Measurements from ENCODE around the gene PANK3. TPM values are rescaled to one million over a fixed set of nuclear protein-coding genes. Genes with fewer than 3 reads are reported as not detected.

The PANK3 gene
- total and polyA plus RNA-seq, 9 of the 15 experiments (the other 6 are each of a cell fraction or from before 2014, with no cell fraction given) = 5.9 to 50.4 (median 29.7) TPM

- Histone ChIP-seq H3K36me3 (ENCODE audit: control insufficient read depth, insufficient read depth, low read length) (no peaks in the 10 kb centered on the region), H3K9ac (ENCODE audit: insufficient read depth in 1 of 2, low read depth in 2 of 2, low read length in 2 of 2) (no peak overlapping the region), H3K9me1 (ENCODE audit: control insufficient read depth, insufficient read depth, low read length) (no peaks in the 10 kb centered on the region), H4K20me1 (replicated peaks; ENCODE audit: control insufficient read depth, insufficient read depth, low read length) (no peaks in the 10 kb centered on the region), H3K27ac (ENCODE audit: extremely low read depth, low read depth, low read length) (no peak overlapping the region), H3K9me3 (replicated peaks; ENCODE audit: control insufficient read depth, insufficient read depth, low read depth, low read length) (no peaks in the 10 kb centered on the region), H3K4me2 (ENCODE audit: insufficient read depth, low read length) (no peak overlapping the region), H3K4me1 (replicated peaks in 1 of 2; ENCODE audit: control insufficient read depth in 2 of 2, insufficient read depth in 2 of 2, low read length in 2 of 2) (no peaks in the 10 kb centered on the region), H3K79me2 (ENCODE audit: control insufficient read depth, insufficient read depth, low read length) (no peaks in the 10 kb centered on the region), H2AFZ (ENCODE audit: low read depth, low read length) (no peak overlapping the region), H3K4me3 (no peak overlapping the region), H3K27me3 (ENCODE audit: control insufficient read depth in 2 of 2, insufficient read depth in 2 of 2, low read length in 2 of 2) (peaks cover 4 to 28% of the 10 kb centered on the region in 2 experiments; a peak in 4 of 5 replicates)
- FAIRE-seq (no peak), DNase-seq (ENCODE audit: extremely low read depth in 1 of 4, low spot score in 3 of 4) (no peak), ATAC-seq (no peak)
- WGBS (ENCODE audit: insufficient coverage, low coverage, missing lambda C conversion rate) = 70% methylated on average over 38 of the region's 125 CpGs
- in situ Hi-C loops (cut with MboI) = no loop called here
- ChIA-PET CTCF (ENCODE audit: low intra/inter-chr PET ratio) (no interaction called here), POLR2A (no interaction called here)
- BruUV-seq (replicated peaks) = no TSS peak
- intact Hi-C loops (cut with micrococcal nuclease) = no loop called here
- TF ChIP-seq MYBL2 (IDR thresholded peaks at IDR 0.05; ENCODE audit: low read depth) = no peak
- no peak for TF ChIP-seq MYBL2 (CRISPR knock-in tag; IDR thresholded peaks at IDR 0.05; ENCODE audit: borderline replicate concordance)
- TF ChIP-seq BCLAF1 (IDR thresholded peaks at IDR 0.05; ENCODE audit: borderline replicate concordance in 1 of 2, control insufficient read depth in 1 of 2, low read depth in 2 of 2, low read length in 1 of 2) = no peak
- TF ChIP-seq POLR2H (tag; IDR thresholded peaks at IDR 0.05; ENCODE audit: low read depth) = no peak
- no peak for TF ChIP-seq RERE (CRISPR knock-in tag; IDR thresholded peaks at IDR 0.05; ENCODE audit: borderline replicate concordance)
- no peak for TF ChIP-seq ZBTB8A (IDR thresholded peaks at IDR 0.05; ENCODE audit: partially characterized antibody)
- no peak for TF ChIP-seq ZNF584 (CRISPR knock-in tag; IDR thresholded peaks at IDR 0.05; ENCODE audit: low read depth)
- no peak for TF ChIP-seq BCOR (IDR thresholded peaks at IDR 0.05)
- TF ChIP-seq DEAF1 (CRISPR knock-in tag; IDR thresholded peaks at IDR 0.05) = no peak
Measured at GRCh38 chr5:168529374-168530234, 49.6 kb downstream of the PANK3 start.

All from K562 (cell line).